IMR-90 (cell line): Measurements from ENCODE around the gene CFAP90. TPM values are rescaled to one million over a fixed set of nuclear protein-coding genes. Genes with fewer than 3 reads are reported as not detected.

ENCODE experiments used
- ATAC-seq: fragments of 200-7000 bp; cut with Tn5 transposase; 2 replicates; pipeline ENCODE4 v1.9.1; 2020; ENCODE audit warnings: low read depth, mild to moderate bottlenecking, moderate library complexity
- BruUV-seq: library from RNA; stranded (reverse); fragments of 400-500 nt; replicated peaks from 2 replicates; lab custom pipeline; 2021; lab: Mats Ljungman, UMichigan
- CTCF ChIA-PET: fragments of 300-600 bp; formaldehyde crosslinking; extraction: SDS; loops from one replicate; lab custom pipeline; 2021; ENCODE audit warnings: antibody characterized with exemption; lab: Yijun Ruan, JAX
- POLR2A ChIA-PET: fragments of 300-600 bp; sonication (Branson Sonifier 250); formaldehyde crosslinking; loops from one replicate; lab custom pipeline; 2022; ENCODE audit warnings: antibody characterized with exemption; ENCODE audit not compliant: unreplicated experiment; lab: Charles Lee
- DNase-seq: peaks from one replicate; pipeline ENCODE4 v3.0.0; 2013
- H2AFZ ChIP-seq: replicated peaks from 2 replicates; pipeline ENCODE3; 2013; ENCODE audit warnings: low read length, mild to moderate bottlenecking; ENCODE audit not compliant: poor library complexity
- H2AK5ac ChIP-seq: 2 replicates; pipeline ENCODE4 v1.6.1; 2013; ENCODE audit warnings: low read depth, low read length, inconsistent platforms
- H2AK9ac ChIP-seq: replicated peaks from 2 replicates; pipeline ENCODE3; 2013; ENCODE audit warnings: mild to moderate bottlenecking, low read depth, low read length, moderate library complexity; ENCODE audit not compliant: poor library complexity
- H2BK120ac ChIP-seq: 2 replicates; pipeline ENCODE4 v1.6.1; 2013; ENCODE audit warnings: low read depth, low read length, inconsistent platforms
- H2BK15ac ChIP-seq: 3 replicates; pipeline ENCODE4 v1.6.1; 2013; ENCODE audit warnings: low read depth, low read length, inconsistent platforms
- H2BK20ac ChIP-seq: 2 replicates; pipeline ENCODE4 v1.6.1; 2013; ENCODE audit warnings: low read depth, mild to moderate bottlenecking, inconsistent platforms, low read length, moderate library complexity
- H2BK5ac ChIP-seq: 2 replicates; pipeline ENCODE4 v1.6.1; 2013; ENCODE audit warnings: mild to moderate bottlenecking, low read depth, low read length, inconsistent platforms; ENCODE audit not compliant: poor library complexity, severe bottlenecking
- H3K14ac ChIP-seq: replicated peaks from 2 replicates; pipeline ENCODE4 v1.6.1; 2013; ENCODE audit warnings: low read depth, low read length, inconsistent platforms
- H3K18ac ChIP-seq: 2 replicates; pipeline ENCODE4 v1.6.1; 2013; ENCODE audit warnings: low read depth, low read length, control low read depth
- H3K23ac ChIP-seq: 2 replicates; pipeline ENCODE4 v1.6.1; 2013; ENCODE audit warnings: low read depth, low read length, inconsistent platforms
- H3K27ac ChIP-seq: 2 replicates; pipeline ENCODE4 v1.5.1; 2013; ENCODE audit warnings: mild to moderate bottlenecking, control low read depth, low read length; ENCODE audit not compliant: insufficient read depth
- H3K27me3 ChIP-seq: 2 replicates; pipeline ENCODE4 v1.6.1; 2013; ENCODE audit warnings: low read length; ENCODE audit not compliant: control insufficient read depth, insufficient read depth
- H3K36me3 ChIP-seq: 2 replicates; pipeline ENCODE4 v1.6.1; 2013; ENCODE audit warnings: low read length, mixed read lengths; ENCODE audit not compliant: control insufficient read depth, insufficient read depth
- H3K4ac ChIP-seq: 2 replicates; pipeline ENCODE4 v1.6.1; 2013; ENCODE audit warnings: low read depth, low read length, inconsistent platforms
- H3K4me1 ChIP-seq: 2 replicates; pipeline ENCODE4 v1.6.1; 2013; ENCODE audit warnings: low read length, mixed read lengths; ENCODE audit not compliant: control insufficient read depth, insufficient read depth
- H3K4me2 ChIP-seq: 2 replicates; pipeline ENCODE4 v1.6.1; 2013; ENCODE audit warnings: low read depth, mild to moderate bottlenecking, control low read depth, low read length, moderate library complexity
- H3K4me3 ChIP-seq: 2 replicates; pipeline ENCODE4 v1.5.1; 2013; ENCODE audit warnings: low read depth, mild to moderate bottlenecking, control low read depth, low read length, moderate library complexity; ENCODE audit not compliant: insufficient read depth
- H3K56ac ChIP-seq: 2 replicates; pipeline ENCODE4 v1.6.1; 2013; ENCODE audit warnings: low read length, inconsistent platforms; ENCODE audit not compliant: insufficient read depth; ENCODE audit errors: extremely low read depth
- H3K79me1 ChIP-seq, 2 experiments: 2 replicates each; pipeline ENCODE4 v1.6.1; 2013; ENCODE audit warnings: low read length in 2 of 2, inconsistent platforms in 1 of 2, low read depth in 1 of 2
- H3K9ac ChIP-seq: 2 replicates; pipeline ENCODE4 v1.6.1; 2013; ENCODE audit warnings: low read depth, low read length, control low read depth
- H3K9me1 ChIP-seq: 2 replicates; pipeline ENCODE4 v1.6.1; 2013; ENCODE audit warnings: low read length, inconsistent platforms; ENCODE audit not compliant: insufficient read depth
- H3K9me3 ChIP-seq: 2 replicates; pipeline ENCODE4 v1.6.1; 2013; ENCODE audit warnings: low read length; ENCODE audit not compliant: control insufficient read depth, insufficient read depth
- H4K20me1 ChIP-seq: 2 replicates; pipeline ENCODE4 v1.6.1; 2013; ENCODE audit warnings: low read length, inconsistent platforms; ENCODE audit not compliant: insufficient read depth
- H4K5ac ChIP-seq: 2 replicates; pipeline ENCODE4 v1.6.1; 2013; ENCODE audit warnings: mild to moderate bottlenecking, low read depth, low read length, control low read depth
- H4K8ac ChIP-seq, 2 experiments: 2 replicates each; pipeline ENCODE4 v1.6.1; 2013; ENCODE audit warnings: low read depth in 2 of 2, low read length in 2 of 2, control low read depth in 1 of 2, inconsistent platforms in 1 of 2
- H4K91ac ChIP-seq: 2 replicates; pipeline ENCODE4 v1.6.1; 2013; ENCODE audit warnings: low read depth, low read length, inconsistent platforms; ENCODE audit not compliant: insufficient read depth
- BHLHE40 ChIP-seq: fragments of 150-350 bp; IDR thresholded peaks from 2 replicates; pipeline ENCODE4 v1.6.1; 2016; ENCODE audit warnings: mild to moderate bottlenecking, low read depth, low read length
- CEBPB ChIP-seq: IDR thresholded peaks from 2 replicates; pipeline ENCODE4 v1.6.1; 2012; ENCODE audit warnings: low read depth, low read length, improper control_type of control experiment
- MAFK ChIP-seq: IDR thresholded peaks from 2 replicates; pipeline ENCODE4 v1.6.1; 2012; ENCODE audit warnings: low read depth, low read length, improper control_type of control experiment
- MAZ ChIP-seq: IDR thresholded peaks from 2 replicates; pipeline ENCODE4 v1.6.1; 2012; ENCODE audit warnings: low read depth, mild to moderate bottlenecking, low read length, improper control_type of control experiment, moderate library complexity, borderline replicate concordance
- MXI1 ChIP-seq: IDR thresholded peaks from 2 replicates; pipeline ENCODE4 v1.6.1; 2012; ENCODE audit warnings: low read depth, mild to moderate bottlenecking, low read length, moderate library complexity, borderline replicate concordance
- NFE2L2 ChIP-seq: fragments of 150-350 bp; IDR thresholded peaks from 2 replicates; pipeline ENCODE4 v1.6.1; 2016; ENCODE audit warnings: low read depth, mild to moderate bottlenecking, low read length
- RAD21 ChIP-seq: IDR thresholded peaks from 2 replicates; pipeline ENCODE4 v1.6.1; 2012; ENCODE audit warnings: low read length, improper control_type of control experiment
- RCOR1 ChIP-seq: IDR thresholded peaks from 2 replicates; pipeline ENCODE4 v1.6.1; 2012; ENCODE audit warnings: mild to moderate bottlenecking, low read length, improper control_type of control experiment; ENCODE audit not compliant: insufficient replicate concordance
- RFX5 ChIP-seq: IDR thresholded peaks from 2 replicates; pipeline ENCODE4 v1.8.0; 2012; ENCODE audit warnings: low read depth, mild to moderate bottlenecking, low read length, moderate library complexity
- SMC3 ChIP-seq: fragments of 150-350 bp; IDR thresholded peaks from 2 replicates; pipeline ENCODE4 v1.6.1; 2016; ENCODE audit warnings: low read depth, mild to moderate bottlenecking, antibody characterized with exemption, low read length, moderate library complexity
- USF2 ChIP-seq: fragments of 150-350 bp; IDR thresholded peaks from 2 replicates; pipeline ENCODE4 v1.6.1; 2017; ENCODE audit warnings: mild to moderate bottlenecking, antibody characterized with exemption, low read length, low read depth
- WGBS, 2 experiments: methylation state at CpG; one replicate each; pipeline versions ENCODE4 v1.1.5 to v1.1.7; 2013; ENCODE audit warnings: missing lambda C conversion rate in 2 of 2; ENCODE audit not compliant: insufficient read length in 1 of 2; ENCODE audit errors: extremely low coverage in 2 of 2; 5-methylcytosine and 5-hydroxymethylcytosine counted together
- dilution Hi-C: fragments of 300-500 bp; cut with HindIII; formaldehyde crosslinking; loops from one replicate; pipeline ENCODE4 v1.14.3; 2018; ENCODE audit warnings: low sequenced_read_pairs; ENCODE audit not compliant: unreplicated experiment
- in situ Hi-C: fragments of 300-500 bp; cut with MboI; formaldehyde crosslinking; loops from 3 replicates; pipeline ENCODE4 v1.14.3; 2019; ENCODE audit warnings: low sequenced_read_pairs, inconsistent platforms, mixed read lengths
- intact Hi-C: fragments of 100-400 bp; cut with micrococcal nuclease; formaldehyde crosslinking; loops from 2 replicates; pipeline ENCODE4 v1.10.0; 2022
- polyA plus RNA-seq, 3 experiments: library from polyadenylated mRNA; depleted of rRNA; stranded (reverse); fragments of >200 nt; gene quantifications; 2 replicates each; pipeline ENCODE4 v1.2.3, GENCODE V29; 2012; ENCODE audit warnings: low replicate concordance in 1 of 3
- total RNA-seq: library from RNA; depleted of rRNA; stranded (reverse); fragments of >200 nt; gene quantifications from 2 replicates; pipeline ENCODE4 v1.2.3, GENCODE V29; 2012
- TF ChIP-seq, protein P1 (sequence below): conservative IDR thresholded peaks from 2 replicates; pipeline ENCODE4 v1.5.1; 2012; ENCODE audit warnings: mild to moderate bottlenecking, low read depth, low read length, improper control_type of control experiment
- TF ChIP-seq, protein P2 (sequence below): fragments of 150-350 bp; IDR thresholded peaks from 2 replicates; pipeline ENCODE4 v1.6.1; 2016; ENCODE audit warnings: low read depth, mild to moderate bottlenecking, low read length, moderate library complexity, borderline replicate concordance

The CFAP90 gene
- total and polyA plus RNA-seq, 2 of the 4 experiments (the other 2 are of a cell fraction), result 0.09 TPM; not detected in 1

GRCh38 chr5:7868773-7869473, 18.0 kb upstream of the CFAP90 start, which contains the start of the genes FASTKD3 and MTRR:
FASTKD3 (minus strand) TSS chr5:7869031; CDS start chr5:7868083, 948 bp downstream.
MTRR (plus strand) TSS chr5:7869148; CDS start chr5:7870795, 1,647 bp downstream.
- peak; percentile 91 for DNase-seq
- Histone ChIP-seq H3K4me2 (peak within 1 kb of the TSS; percentile 96), H2AK9ac (peak within 1 kb of the TSS; percentile 68), H2BK15ac (no peak within 1 kb of the TSS), H3K36me3 (peaks cover 3% of the 10 kb centered on the region), H2BK5ac (peak within 1 kb of the TSS; percentile 3), H3K18ac (no peak within 1 kb of the TSS), H4K8ac (peak within 1 kb of the TSS; percentile 71 to 77), H3K9ac (peak within 1 kb of the TSS; percentile 89), H3K27ac (peak within 1 kb of the TSS; percentile 61), H4K5ac (peak within 1 kb of the TSS; percentile 16), H3K9me3 (no peaks in the 10 kb centered on the region), H3K4me3 (peak within 1 kb of the TSS; percentile 59), H3K23ac (peak within 1 kb of the TSS; percentile 82), H3K79me1 (peaks cover 21 to 47% of the 10 kb centered on the region in 2 experiments), H4K20me1 (peaks cover 6% of the 10 kb centered on the region; the same call in 1 of the 2 replicates), H2AFZ (peak within 1 kb of the TSS; percentile 98), H3K56ac (peak within 1 kb of the TSS; percentile 84; the same call in 1 of the 2 replicates), H3K9me1 (peaks cover 2% of the 10 kb centered on the region; the same call in 1 of the 2 replicates), H3K4ac (peak within 1 kb of the TSS; percentile 66), H3K27me3 (no peaks in the 10 kb centered on the region), H3K4me1 (0 out of 2 replicates have a peak, but pooled peaks cover 2% of the 10 kb centered on the region), H4K91ac (no peak within 1 kb of the TSS; the same call in none of the 2 replicates), H3K14ac (peak within 1 kb of the TSS; percentile 55), H2AK5ac (no peak within 1 kb of the TSS), H2BK120ac (no peak within 1 kb of the TSS), H2BK20ac (no peak within 1 kb of the TSS)
- dilution Hi-C loops (no loop called here), in situ Hi-C loops (no loop called here), intact Hi-C loops (no loop called here)
- 0% methylated on average over 44 of the region's 83 CpGs; no CpG with 5 or more reads in 1 of the 2 experiments for WGBS, 2 experiments
- ATAC-seq, result peak; percentile 100
- ChIA-PET POLR2A (interaction anchor here (0.5 to 1.0 kb wide), 3 partner anchors 11 to 1135 kb away, joined by 3 to 4 read pairs (median 3); no protein-coding TSS in a partner anchor), CTCF (interaction anchor here (1.0 to 1.2 kb wide), 2 partner anchors 9 to 17 kb away, joined by 3 to 4 read pairs; no protein-coding TSS in a partner anchor)
- no TSS peak for BruUV-seq
- TF ChIP-seq MAZ, result no peak; the same call in 1 of the 2 replicates
- no peak for TF ChIP-seq BHLHE40
- TF ChIP-seq, protein P1, sequence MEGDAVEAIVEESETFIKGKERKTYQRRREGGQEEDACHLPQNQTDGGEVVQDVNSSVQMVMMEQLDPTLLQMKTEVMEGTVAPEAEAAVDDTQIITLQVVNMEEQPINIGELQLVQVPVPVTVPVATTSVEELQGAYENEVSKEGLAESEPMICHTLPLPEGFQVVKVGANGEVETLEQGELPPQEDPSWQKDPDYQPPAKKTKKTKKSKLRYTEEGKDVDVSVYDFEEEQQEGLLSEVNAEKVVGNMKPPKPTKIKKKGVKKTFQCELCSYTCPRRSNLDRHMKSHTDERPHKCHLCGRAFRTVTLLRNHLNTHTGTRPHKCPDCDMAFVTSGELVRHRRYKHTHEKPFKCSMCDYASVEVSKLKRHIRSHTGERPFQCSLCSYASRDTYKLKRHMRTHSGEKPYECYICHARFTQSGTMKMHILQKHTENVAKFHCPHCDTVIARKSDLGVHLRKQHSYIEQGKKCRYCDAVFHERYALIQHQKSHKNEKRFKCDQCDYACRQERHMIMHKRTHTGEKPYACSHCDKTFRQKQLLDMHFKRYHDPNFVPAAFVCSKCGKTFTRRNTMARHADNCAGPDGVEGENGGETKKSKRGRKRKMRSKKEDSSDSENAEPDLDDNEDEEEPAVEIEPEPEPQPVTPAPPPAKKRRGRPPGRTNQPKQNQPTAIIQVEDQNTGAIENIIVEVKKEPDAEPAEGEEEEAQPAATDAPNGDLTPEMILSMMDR, result no peak
- no peak for TF ChIP-seq RFX5
- TF ChIP-seq MXI1, result peak; percentile 85
- no peak for TF ChIP-seq RAD21
- TF ChIP-seq, protein P2, sequence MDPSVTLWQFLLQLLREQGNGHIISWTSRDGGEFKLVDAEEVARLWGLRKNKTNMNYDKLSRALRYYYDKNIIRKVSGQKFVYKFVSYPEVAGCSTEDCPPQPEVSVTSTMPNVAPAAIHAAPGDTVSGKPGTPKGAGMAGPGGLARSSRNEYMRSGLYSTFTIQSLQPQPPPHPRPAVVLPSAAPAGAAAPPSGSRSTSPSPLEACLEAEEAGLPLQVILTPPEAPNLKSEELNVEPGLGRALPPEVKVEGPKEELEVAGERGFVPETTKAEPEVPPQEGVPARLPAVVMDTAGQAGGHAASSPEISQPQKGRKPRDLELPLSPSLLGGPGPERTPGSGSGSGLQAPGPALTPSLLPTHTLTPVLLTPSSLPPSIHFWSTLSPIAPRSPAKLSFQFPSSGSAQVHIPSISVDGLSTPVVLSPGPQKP, result no peak
- TF ChIP-seq CEBPB, result peak; percentile 78
- TF ChIP-seq MAFK, result no peak
- no peak for TF ChIP-seq SMC3
- no peak for TF ChIP-seq RCOR1
- TF ChIP-seq NFE2L2, result no peak
- peak; percentile 16; the same call in 1 of the 2 replicates for TF ChIP-seq USF2
